AG08395 (cell line): ENCODE measurements around the gene GCA.
A peak's percentile ranks its signal among the peaks of the same experiment; 100 is the strongest.

Source experiments
- DNase-seq: peaks from one replicate; pipeline ENCODE4 v3.0.0; 2012; ENCODE audit warnings: mixed read lengths, low spot score

GCA gene

GRCh38 chr2:162343824-162344616, at the start of gene GCA:
Gene GCA, plus strand, starts transcription at chr2:162344132. Its CDS starts 117 bp downstream, at chr2:162344249.
- DNase-seq, result peak; percentile 94

GRCh38 chr2:162295009-162295408, 48.9 kb upstream of the GCA start:
- DNase-seq, result no peak

- DNase-seq, result peak; percentile 54
Measured at GRCh38 chr2:162297925-162298552, 45.9 kb upstream of the GCA start.

- no peak for DNase-seq
Measured at GRCh38 chr2:162298669-162299335, 45.1 kb upstream of the GCA start.

- no peak for DNase-seq
Measured at GRCh38 chr2:162300266-162300665, 43.7 kb upstream of the GCA start.

GRCh38 chr2:162301151-162301804, 42.7 kb upstream of the GCA start:
- peak; percentile 39 for DNase-seq

- DNase-seq, result no peak
Measured at GRCh38 chr2:162301877-162302276, 42.1 kb upstream of the GCA start.

- no peak for DNase-seq
Measured at GRCh38 chr2:162305901-162306300, 38.0 kb upstream of the GCA start.

GRCh38 chr2:162308747-162309503, 35.0 kb upstream of the GCA start:
- DNase-seq, result no peak

GRCh38 chr2:162312853-162313252, 31.1 kb upstream of the GCA start:
- DNase-seq, result no peak

GRCh38 chr2:162315938-162316337, 28.0 kb upstream of the GCA start:
- no peak for DNase-seq

- DNase-seq, result no peak
Measured at GRCh38 chr2:162316590-162316989, 27.3 kb upstream of the GCA start.

GRCh38 chr2:162317058-162317742, 26.7 kb upstream of the GCA start:
- DNase-seq, result no peak

- peak; percentile 21 for DNase-seq
Measured at GRCh38 chr2:162317861-162318327, 26.0 kb upstream of the GCA start.

- DNase-seq, result peak; percentile 86
Measured at GRCh38 chr2:162318328-162319180, 25.4 kb upstream of the GCA start, which contains the start of gene IFIH1. Gene IFIH1, minus strand, starts transcription at chr2:162318684. Its CDS starts 377 bp downstream, at chr2:162318307.

GRCh38 chr2:162320864-162321517, 22.9 kb upstream of the GCA start:
- DNase-seq, result no peak

GRCh38 chr2:162324953-162325352, 19.0 kb upstream of the GCA start:
- no peak for DNase-seq

GRCh38 chr2:162327134-162327769, 16.7 kb upstream of the GCA start:
- DNase-seq, result peak; percentile 12

GRCh38 chr2:162327806-162328205, 16.1 kb upstream of the GCA start:
- no peak for DNase-seq
